ENCODE measurements around the gene ABCC4. TPM values are rescaled to one million over a fixed set of nuclear protein-coding genes. Genes with fewer than 3 reads are reported as not detected.
"Not testable (repeated sequence)": the region's sequence is repeated elsewhere in the genome, so short reads cannot be mapped to it uniquely, and the experiment has no call there.

ABCC4 gene
- total and polyA plus RNA-seq, 8 donors = 1.5 to 87.2 (median 29.7) TPM

GRCh38 chr13:95206116-95206515 lies 95.1 kb downstream of the ABCC4 start:
- no peaks in the 10 kb centered on the region for H3K9me3 ChIP-seq
- H3K27ac ChIP-seq = no peak overlapping the region
- H3K27me3 ChIP-seq = no peaks in the 10 kb centered on the region
- H3K4me1 ChIP-seq = no peaks in the 10 kb centered on the region
- intact Hi-C loops (cut with DNase I; ENCODE audit: low total_unique reads) = no loop called here
- no peak overlapping the region for H3K4me3 ChIP-seq
- peaks cover 7 to 50% (median 40%) of the 10 kb centered on the region in 4 donors for H3K36me3 ChIP-seq
- DNase-seq = no peak
- TF ChIP-seq POLR2A (IDR thresholded peaks at IDR 0.05) (no peak), POLR2AphosphoS5 (IDR thresholded peaks at IDR 0.05) (no peak), CTCF (IDR thresholded peaks at IDR 0.05) (no peak), EP300 (IDR thresholded peaks at IDR 0.05) (no peak)
- 42 to 81% (median 54%) methylated on average over 4 of the region's 4 CpGs for WGBS, 5 donors

- DNase-seq = no peak
- no peaks in the 10 kb centered on the region for H3K9me3 ChIP-seq
- no peak overlapping the region for H3K4me3 ChIP-seq
- intact Hi-C loops (cut with DNase I; ENCODE audit: low total_unique reads) = no loop called here
- H3K36me3 ChIP-seq = peaks cover 7 to 40% (median 31%) of the 10 kb centered on the region in 4 donors
- WGBS, 5 donors = 80 to 93% (median 89%) methylated on average over 7 of the region's 7 CpGs
- no peak overlapping the region for H3K27ac ChIP-seq
- no peak for TF ChIP-seq POLR2AphosphoS5 (IDR thresholded peaks at IDR 0.05)
- TF ChIP-seq POLR2A (IDR thresholded peaks at IDR 0.05) = no peak
- no peak for TF ChIP-seq EP300 (IDR thresholded peaks at IDR 0.05)
- TF ChIP-seq CTCF (IDR thresholded peaks at IDR 0.05) = no peak
- no peaks in the 10 kb centered on the region for H3K27me3 ChIP-seq
- H3K4me1 ChIP-seq = no peaks in the 10 kb centered on the region
These were observed 97.0 kb downstream of the ABCC4 start for GRCh38 chr13:95204231-95204765.

GRCh38 chr13:95201814-95202651 lies 99.2 kb downstream of the ABCC4 start:
- no peak for DNase-seq
- H3K9me3 ChIP-seq = no peaks in the 10 kb centered on the region
- peaks cover 7 to 33% (median 22%) of the 10 kb centered on the region in 4 donors for H3K36me3 ChIP-seq
- intact Hi-C loops (cut with DNase I; ENCODE audit: low total_unique reads) = no loop called here
- WGBS, 5 donors = 78 to 84% (median 82%) methylated on average over 12 of the region's 12 CpGs
- H3K4me1 ChIP-seq = no peaks in the 10 kb centered on the region
- no peak overlapping the region for H3K27ac ChIP-seq
- H3K27me3 ChIP-seq = no peaks in the 10 kb centered on the region
- no peak overlapping the region for H3K4me3 ChIP-seq
- TF ChIP-seq CTCF (IDR thresholded peaks at IDR 0.05) = no peak
- TF ChIP-seq POLR2AphosphoS5 (IDR thresholded peaks at IDR 0.05) = no peak
- no peak for TF ChIP-seq EP300 (IDR thresholded peaks at IDR 0.05)
- TF ChIP-seq POLR2A (IDR thresholded peaks at IDR 0.05) = no peak

GRCh38 chr13:95200386-95200957 lies 100.8 kb downstream of the ABCC4 start:
- intact Hi-C loops (cut with DNase I; ENCODE audit: low total_unique reads) = not testable (repeated sequence)
- 89 to 95% (median 94%) methylated on average over 13 of the region's 13 CpGs for WGBS, 5 donors

More at GRCh38 chr13:95200386-95200957, 100.8 kb downstream of the ABCC4 start:
- not testable (repeated sequence) for H3K9me3 ChIP-seq, H3K4me1 ChIP-seq, H3K27me3 ChIP-seq, DNase-seq, H3K4me3 ChIP-seq, H3K27ac ChIP-seq
- H3K36me3 ChIP-seq = peaks cover 0 to 18% (median 11%) of the 10 kb centered on the region in 4 donors

All from stomach (tissue), 9 donors.